Activated CD4-positive, alpha-beta T cell treated with anti-CD3 and anti-CD28 coated beads, Interleukin-2, Interleukin-4, amounts not matched to agents 100 ng/mL and 50 ng/mL, durations not matched to agents 16 hours and 8 hours (primary cell): ENCODE measurements around the gene ZNF644.
"Not testable (repeated sequence)": the region's sequence is repeated elsewhere in the genome, so short reads cannot be mapped to it uniquely, and the experiment has no call there.

Experiments
- DNase-seq: peaks from one replicate; pipeline ENCODE4 v3.0.0-alpha.2; 2020; ENCODE audit warnings: low spot score

Gene ZNF644

GRCh38 chr1:90986953-90987352 is 34.9 kb downstream of the ZNF644 start:
- no peak for DNase-seq

DNA sequence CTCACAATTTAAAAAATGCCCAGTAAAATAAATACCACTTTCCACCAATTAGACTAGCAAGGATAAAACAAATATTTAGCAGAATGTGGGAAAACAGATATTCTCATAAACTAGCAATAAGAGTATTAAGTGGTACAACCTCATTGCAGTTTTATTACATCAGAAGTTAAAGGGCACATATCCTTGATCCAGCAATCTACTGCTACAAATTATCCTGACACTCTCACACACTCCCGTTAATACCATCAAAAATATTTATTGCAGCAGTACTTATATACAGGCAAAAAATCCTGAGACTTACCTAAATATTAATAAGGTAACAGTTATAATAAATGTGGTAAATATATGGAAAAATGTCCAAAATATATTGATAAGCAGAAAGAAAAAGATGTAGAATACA is 44.3 kb downstream of the ZNF644 start:
- no peak for DNase-seq

DNA sequence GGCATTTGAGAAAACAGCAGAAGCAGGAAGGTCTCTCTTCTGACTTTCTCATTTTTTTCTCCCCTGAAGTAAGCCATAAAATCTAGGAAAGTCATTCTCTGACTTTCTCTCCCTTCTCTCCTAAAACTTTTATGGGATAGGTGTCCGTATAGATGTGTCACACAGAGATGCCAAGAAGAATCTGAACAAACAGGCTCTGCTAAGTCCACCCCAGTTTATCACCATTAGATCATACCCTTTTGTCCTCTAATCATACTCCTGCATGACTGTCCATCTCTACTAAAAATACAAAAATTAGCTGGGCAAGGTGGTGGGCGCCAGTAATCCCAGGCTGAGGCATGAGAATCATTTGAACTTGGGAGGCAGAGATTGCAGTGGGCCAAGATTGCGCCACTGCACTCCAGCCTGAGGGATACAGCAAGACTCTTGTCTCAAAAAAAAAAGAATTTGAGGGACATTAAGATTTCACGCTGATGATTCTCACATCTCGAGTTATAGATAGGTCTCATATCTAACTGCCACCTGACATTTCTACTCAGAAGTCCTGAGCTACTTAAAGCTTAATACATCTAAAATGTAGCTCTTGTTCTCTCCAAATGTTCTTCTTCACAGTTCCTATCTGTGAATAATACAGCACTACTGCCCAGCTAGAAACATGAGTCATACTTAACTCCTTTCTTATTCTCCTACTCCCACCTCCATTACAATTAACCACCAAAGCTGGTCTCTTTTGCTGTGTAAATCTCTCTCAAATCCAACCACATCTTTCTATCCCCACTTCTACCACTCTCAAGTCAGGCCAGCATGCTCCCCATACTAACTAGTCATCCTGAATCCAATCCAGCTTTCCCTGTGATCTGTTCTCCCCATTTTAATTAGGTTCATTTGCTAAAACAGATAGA is 47.7 kb downstream of the ZNF644 start:
- DNase-seq: no peak

DNA sequence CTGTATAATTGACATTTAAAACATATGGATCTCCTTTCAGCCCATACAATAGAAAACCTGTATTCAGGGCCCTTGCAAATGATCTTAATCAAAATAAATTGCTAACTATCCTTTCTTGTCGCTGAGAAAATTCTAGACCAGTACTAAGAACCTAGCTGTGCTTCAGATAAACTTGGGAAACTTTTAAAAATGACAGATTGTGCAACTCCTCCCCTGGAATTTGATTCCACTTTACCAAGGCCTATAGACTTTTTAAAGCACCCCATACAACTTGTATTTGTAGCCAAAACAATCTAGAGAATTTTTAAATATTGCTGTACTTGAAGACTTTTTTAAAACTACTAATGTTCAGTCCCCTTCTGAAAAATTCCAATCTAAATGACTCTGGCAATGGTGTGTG is 51.6 kb downstream of the ZNF644 start:
- DNase-seq: no peak

DNA sequence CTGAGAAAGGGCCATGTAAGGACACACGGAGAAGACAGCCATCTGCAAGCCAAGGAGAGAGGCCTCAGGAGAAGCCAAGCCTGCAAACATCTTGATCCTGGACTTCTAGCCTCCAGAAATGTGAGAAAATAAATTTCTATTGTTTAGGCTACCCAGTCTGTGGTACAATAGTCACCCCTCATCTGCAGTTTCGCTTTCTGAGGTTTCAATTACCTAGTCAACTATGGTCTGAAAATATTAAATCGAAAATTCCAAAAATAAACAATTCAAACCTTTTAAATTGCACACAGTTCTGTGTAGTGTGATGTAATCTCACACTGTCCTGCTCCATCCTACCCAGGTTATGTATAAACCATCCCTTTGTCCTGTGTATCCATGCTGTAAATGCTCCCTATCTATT is 52.6 kb downstream of the ZNF644 start:
- no peak for DNase-seq

- no peak for DNase-seq
Measured at GRCh38 chr1:90964444-90965035, 57.3 kb downstream of the ZNF644 start.

DNA sequence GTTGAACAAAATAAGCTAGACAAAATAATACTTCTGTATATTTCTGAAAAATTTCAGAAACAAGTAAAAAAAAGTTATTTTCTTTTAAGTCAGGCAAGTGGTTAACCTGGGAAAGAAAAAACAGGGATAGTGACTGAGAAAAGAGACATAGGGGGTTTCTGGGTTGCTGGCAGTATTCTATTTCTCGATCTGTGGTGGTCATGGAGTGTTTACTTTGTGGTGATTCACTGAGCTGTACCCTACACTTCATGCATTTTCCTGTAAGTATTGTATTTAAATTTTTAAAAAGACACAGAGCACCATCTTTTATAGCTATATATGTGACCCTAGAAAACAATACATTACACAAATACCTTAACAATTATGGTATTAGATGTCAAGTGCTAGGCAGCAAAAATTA is 58.2 kb downstream of the ZNF644 start:
- no peak for DNase-seq

- DNase-seq: no peak
Measured at GRCh38 chr1:90963236-90963635, 58.6 kb downstream of the ZNF644 start.

GRCh38 chr1:90959352-90960206 is 62.3 kb downstream of the ZNF644 start:
- no peak for DNase-seq

DNA sequence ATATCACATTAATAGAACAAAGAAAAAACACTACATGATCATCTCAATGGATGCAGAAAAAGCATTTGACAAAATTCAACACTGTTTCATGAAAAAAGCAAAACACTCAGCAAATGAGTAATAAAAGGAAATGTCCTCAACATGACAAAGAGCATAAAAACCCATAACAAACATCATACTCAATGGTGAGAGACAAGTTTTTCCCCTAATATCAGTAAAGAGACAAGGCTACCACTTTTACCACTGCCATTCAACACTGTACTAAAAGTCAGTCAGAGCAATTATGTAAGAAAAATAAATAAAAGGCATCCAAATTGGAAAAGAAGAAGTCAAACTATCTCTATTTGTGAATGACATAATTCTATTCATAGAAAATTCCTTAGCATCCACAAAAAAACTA is 64.3 kb downstream of the ZNF644 start:
- DNase-seq: no peak

DNA sequence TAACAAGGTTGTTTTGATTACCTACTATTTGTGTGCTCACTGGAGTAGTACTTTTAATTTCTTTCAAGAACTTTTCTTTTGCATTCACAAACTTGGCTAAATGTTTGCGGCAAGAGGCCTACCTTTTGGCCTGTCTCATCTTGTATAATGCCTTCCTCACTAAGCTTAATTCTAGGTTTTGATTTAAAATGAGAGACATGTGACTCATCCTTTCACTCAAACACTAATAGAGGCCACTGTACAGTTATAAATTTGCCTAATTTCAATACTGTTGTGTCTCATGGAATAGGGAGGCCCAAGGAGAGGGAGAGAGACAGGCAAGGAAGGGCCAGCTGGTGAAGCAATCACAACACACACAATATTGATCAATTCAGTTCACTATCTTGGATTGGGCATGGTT is 66.1 kb downstream of the ZNF644 start:
- no peak for DNase-seq

DNA sequence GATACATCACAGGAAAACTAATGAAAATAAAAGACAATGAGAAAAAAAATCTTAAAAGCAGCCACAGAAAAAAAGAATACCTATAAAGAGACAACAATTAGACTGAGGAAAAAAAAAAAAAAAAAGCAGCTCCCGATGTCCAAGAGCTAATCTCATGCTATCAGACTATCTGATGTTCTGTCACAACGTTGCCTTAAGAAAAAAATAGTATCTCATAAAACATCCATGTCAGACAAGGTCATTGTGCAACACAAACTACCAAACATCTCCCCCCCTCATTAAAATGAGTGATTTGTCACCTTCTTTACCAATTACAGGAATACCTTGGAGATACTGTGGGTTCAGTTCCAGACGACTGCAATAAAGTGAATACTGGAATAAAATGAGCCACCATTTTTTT is 68.9 kb downstream of the ZNF644 start:
- DNase-seq: no peak

DNA sequence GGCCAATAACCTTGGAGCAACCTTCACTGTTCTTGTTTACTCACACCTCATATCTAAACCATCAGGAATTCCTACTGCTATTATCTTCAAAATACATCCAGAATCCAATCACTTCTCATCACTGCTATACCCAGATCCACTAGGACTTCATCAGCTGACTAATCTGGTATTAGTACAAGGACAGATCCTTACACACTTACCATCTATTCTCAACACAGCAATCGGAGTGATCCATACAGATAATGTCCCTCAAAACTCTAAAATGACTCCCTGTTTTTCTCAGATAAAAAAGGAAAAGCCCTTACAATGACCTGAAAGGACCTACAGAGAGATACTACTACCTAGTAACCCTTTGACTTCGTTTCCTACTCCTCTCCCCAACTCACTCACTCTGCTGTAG is 70.8 kb downstream of the ZNF644 start:
- DNase-seq: no peak

DNA sequence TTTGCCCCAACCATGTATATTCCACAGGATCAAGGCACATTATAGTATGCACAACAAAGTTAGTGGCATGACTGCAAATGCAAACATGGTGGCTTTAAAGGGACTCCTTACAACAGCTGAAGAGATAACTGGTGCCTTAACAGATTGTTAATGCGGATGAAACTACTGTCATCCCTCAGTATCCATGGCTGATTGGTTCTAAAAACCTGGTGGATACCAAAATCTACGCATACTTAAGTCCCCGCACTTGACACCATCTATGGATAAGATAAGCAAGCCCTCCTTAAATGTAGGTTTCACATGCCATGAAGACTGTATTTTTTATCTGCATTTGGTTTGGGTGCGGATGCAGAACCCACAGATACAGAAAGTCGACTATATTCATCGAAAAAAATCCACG is 73.5 kb downstream of the ZNF644 start:
- DNase-seq: no peak

DNA sequence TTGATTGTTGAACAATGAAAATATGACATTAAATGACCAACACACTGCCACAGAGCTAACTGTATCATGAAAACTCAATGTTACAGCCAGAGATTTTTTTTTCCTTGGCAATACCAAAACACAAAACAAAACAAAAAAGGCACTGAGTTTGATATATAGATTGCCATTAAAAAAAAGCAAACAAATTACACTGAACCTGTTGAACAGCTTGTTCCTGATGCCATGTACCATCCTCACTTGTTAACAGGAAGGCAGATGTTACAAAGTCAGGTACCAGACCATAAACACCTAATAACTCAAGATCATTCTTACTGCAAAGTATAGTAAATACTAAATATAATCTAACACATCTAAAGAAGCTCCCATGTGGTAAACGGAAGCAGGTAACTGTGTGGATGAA is 75.2 kb downstream of the ZNF644 start:
- DNase-seq: no peak

DNA sequence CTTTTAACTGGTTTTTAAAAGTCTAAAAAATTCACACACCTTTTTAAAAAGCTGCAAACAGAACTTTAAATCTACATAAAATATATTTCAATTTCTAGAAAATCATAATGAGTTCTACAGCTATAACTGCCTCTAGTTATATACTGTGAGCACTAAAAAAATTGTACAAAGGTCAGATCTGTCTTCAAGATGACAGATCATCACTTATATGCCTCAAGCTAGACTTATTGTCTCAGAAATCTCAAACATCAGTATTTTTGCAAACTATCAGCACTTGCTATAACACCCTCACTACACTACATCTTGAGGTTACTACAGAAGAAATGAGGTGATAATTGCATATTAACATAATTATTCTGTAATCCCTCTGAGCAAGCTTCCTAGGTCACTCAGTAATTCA is 76.5 kb downstream of the ZNF644 start:
- DNase-seq: no peak

DNA sequence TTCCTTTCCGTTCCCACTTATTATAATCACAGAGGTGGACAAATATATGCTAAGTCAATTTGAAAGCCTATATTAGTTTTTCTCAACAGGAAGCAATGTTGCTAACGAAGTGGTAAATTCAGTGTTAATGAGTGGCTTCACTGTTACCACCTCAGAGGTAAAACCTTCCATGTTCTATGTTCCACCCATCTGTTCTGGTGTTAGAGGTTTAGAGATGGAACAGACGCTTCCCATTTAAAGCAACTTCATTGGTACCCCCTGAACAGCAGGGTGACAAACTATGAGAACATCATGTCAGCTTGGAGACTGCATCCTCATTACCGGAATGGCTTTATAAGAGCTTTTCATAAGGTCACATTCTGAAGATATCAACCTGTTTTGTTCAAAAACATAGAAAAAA is 77.9 kb downstream of the ZNF644 start:
- DNase-seq: no peak

DNA sequence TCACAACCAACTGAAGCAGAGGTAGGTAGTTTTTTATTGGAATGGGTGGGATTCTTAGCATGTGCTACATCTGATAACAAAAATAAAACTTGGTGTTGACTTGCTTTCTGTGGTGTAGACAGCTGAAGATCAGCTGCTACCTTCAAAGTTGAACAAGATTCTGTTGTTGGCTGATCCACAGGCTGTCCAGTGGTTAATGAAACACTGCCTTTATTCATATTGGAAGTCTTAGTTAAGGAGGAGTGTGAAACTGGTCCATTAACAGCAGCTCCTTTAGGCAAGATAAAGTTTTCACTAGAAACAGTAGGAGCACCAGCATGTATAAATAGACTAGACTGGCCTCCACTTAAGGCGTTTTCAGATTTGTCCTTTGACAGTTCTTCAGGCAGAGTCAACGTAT is 81.1 kb downstream of the ZNF644 start:
- no peak for DNase-seq

DNA sequence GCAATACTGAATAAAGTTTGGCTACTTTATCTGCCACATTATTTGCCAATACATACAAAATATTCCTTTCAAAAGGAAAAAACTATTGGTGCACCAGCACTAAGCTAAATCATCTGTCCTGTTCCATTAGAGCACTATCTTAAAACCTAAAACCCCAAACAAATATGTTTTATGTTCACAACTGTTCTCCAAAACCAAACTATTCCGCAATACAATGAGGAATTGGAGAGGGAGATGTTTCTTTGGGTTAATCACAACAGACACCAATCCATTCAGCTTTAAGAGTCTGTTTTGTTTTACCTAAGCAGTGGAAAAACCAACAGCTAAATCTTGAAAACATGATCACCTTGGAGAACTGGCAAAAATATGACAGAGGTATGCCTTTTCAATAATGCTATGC is 85.1 kb downstream of the ZNF644 start:
- no peak for DNase-seq

GRCh38 chr1:90936061-90936460 is 85.8 kb downstream of the ZNF644 start:
- DNase-seq: no peak

DNA sequence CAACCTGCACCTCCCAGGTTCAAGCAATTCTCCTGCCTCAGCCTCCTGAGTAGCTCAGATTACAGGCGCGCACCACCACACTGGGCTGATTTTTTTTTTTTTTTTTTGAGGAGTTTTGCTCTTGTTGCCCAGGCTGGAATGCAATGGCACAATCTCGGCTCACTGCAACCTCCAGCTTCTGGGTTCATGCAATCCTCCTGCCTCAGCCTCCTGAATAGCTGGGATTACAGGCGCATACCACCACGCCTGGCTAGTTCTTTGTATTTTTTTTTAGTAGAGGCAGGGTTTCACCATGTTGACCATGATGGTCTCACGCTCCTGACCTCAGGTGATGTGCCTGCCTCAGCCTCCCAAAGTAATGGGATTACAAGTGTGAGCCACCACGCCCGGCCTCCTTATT is 93.6 kb downstream of the ZNF644 start:
- DNase-seq: not testable (repeated sequence)

GRCh38 chr1:90927674-90928073 is 94.2 kb downstream of the ZNF644 start:
- not testable (repeated sequence) for DNase-seq

- no peak for DNase-seq
Measured at GRCh38 chr1:90926971-90927370, 94.9 kb downstream of the ZNF644 start.
